ENCODE data around the gene RLF. TPM values are rescaled to one million over a fixed set of nuclear protein-coding genes. Genes with fewer than 3 reads are reported as not detected.

RLF gene
- total and polyA plus RNA-seq, 10 of the 15 experiments (the other 5 are each of a cell fraction or from before 2014, with no cell fraction given) = 2.0 to 19.8 (median 8.7) TPM

DNA sequence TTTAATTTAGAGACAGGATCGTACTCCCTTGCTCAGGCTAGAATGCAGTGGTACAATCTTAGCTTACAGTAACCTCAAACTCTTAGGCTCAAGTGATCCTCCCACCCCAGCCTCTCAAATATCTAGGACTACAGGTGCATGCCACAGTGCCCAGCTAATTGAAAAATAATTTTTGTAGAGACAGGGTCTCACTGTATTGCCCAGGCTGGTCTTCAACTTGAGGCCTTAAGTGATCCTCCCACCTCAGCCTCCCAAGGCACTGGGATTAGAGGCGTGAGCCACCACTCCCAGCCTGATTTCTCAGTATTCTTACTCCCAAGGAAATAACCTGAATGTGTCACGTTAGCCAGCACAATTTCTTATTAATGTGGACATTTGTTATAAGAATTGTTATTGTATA lies 9.8 kb downstream of the RLF start:
- Histone ChIP-seq H3K79me2 (ENCODE audit: control insufficient read depth, insufficient read depth, low read length) (peaks cover 78% of the 10 kb centered on the region), H3K9ac (ENCODE audit: control insufficient read depth, insufficient read depth, low read length) (no peak overlapping the region), H3K4me1 (ENCODE audit: control insufficient read depth, insufficient read depth, low read length) (no peaks in the 10 kb centered on the region), H2AFZ (ENCODE audit: control insufficient read depth, low read depth, low read length) (no peak overlapping the region), H3K27me3 (replicated peaks in 1 of 2; ENCODE audit: control insufficient read depth in 2 of 2, insufficient read depth in 2 of 2, low read length in 1 of 2) (no peaks in the 10 kb centered on the region), H4K20me1 (ENCODE audit: control insufficient read depth, insufficient read depth) (peaks cover 4% of the 10 kb centered on the region), H3K4me3 (no peak overlapping the region), H3K9me3 (replicated peaks; ENCODE audit: control insufficient read depth, insufficient read depth, low read length) (no peaks in the 10 kb centered on the region), H3K4me2 (ENCODE audit: control insufficient read depth, insufficient read depth) (no peak overlapping the region), H3K27ac (ENCODE audit: control insufficient read depth, insufficient read depth) (no peak overlapping the region), H3K36me3 (ENCODE audit: control insufficient read depth in 2 of 2, insufficient read depth in 2 of 2, low read length in 1 of 2) (no peaks in the 10 kb centered on the region)
- in situ Hi-C loops (cut with MboI) = no loop called here
- ChIA-PET RAD21 (ENCODE audit: unreplicated experiment) (interaction anchor here (1.0 to 1.4 kb wide), 3 partner anchors 10 to 168 kb away, joined by 4 read pairs; partner anchors contain the start of gene RLF), POLR2A (interaction anchor here (1.0 to 1.3 kb wide), 2 partner anchors 9 to 15 kb away, joined by 5 read pairs; partner anchors contain the start of gene RLF), SMC1A (ENCODE audit: uncharacterized antibody, unreplicated experiment) (interaction anchor here (1.2 to 2.1 kb wide), 9 partner anchors 9 to 168 kb away, joined by 3 to 11 read pairs (median 4); no protein-coding TSS in a partner anchor), CTCF (interaction anchor here (1.0 to 3.5 kb wide), 8 partner anchors 12 to 168 kb away, joined by 3 to 29 read pairs (median 6); no protein-coding TSS in a partner anchor)
- no TSS peak for BruUV-seq (replicated peaks)
- ATAC-seq = no peak
- 57% methylated on average over 3 of the region's 3 CpGs for WGBS (ENCODE audit: insufficient coverage, insufficient replicate concordance, low lambda C conversion rate, missing lambda C conversion rate)
- DNase-seq (ENCODE audit: low read depth, low spot score) = no peak
- no peak for FAIRE-seq
- intact Hi-C loops (cut with micrococcal nuclease; ENCODE audit: unreplicated experiment) = no loop called here
- no peak for TF ChIP-seq FOXK2 (IDR thresholded peaks at IDR 0.05)
- TF ChIP-seq, protein P1, sequence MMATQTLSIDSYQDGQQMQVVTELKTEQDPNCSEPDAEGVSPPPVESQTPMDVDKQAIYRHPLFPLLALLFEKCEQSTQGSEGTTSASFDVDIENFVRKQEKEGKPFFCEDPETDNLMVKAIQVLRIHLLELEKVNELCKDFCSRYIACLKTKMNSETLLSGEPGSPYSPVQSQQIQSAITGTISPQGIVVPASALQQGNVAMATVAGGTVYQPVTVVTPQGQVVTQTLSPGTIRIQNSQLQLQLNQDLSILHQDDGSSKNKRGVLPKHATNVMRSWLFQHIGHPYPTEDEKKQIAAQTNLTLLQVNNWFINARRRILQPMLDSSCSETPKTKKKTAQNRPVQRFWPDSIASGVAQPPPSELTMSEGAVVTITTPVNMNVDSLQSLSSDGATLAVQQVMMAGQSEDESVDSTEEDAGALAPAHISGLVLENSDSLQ (IDR thresholded peaks at IDR 0.05) = no peak
- TF ChIP-seq, protein P2, sequence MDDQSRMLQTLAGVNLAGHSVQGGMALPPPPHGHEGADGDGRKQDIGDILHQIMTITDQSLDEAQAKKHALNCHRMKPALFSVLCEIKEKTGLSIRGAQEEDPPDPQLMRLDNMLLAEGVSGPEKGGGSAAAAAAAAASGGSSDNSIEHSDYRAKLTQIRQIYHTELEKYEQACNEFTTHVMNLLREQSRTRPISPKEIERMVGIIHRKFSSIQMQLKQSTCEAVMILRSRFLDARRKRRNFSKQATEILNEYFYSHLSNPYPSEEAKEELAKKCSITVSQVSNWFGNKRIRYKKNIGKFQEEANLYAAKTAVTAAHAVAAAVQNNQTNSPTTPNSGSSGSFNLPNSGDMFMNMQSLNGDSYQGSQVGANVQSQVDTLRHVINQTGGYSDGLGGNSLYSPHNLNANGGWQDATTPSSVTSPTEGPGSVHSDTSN (IDR thresholded peaks at IDR 0.05; ENCODE audit: insufficient replicate concordance, low read depth, low read length) = no peak
- TF ChIP-seq, protein P3, sequence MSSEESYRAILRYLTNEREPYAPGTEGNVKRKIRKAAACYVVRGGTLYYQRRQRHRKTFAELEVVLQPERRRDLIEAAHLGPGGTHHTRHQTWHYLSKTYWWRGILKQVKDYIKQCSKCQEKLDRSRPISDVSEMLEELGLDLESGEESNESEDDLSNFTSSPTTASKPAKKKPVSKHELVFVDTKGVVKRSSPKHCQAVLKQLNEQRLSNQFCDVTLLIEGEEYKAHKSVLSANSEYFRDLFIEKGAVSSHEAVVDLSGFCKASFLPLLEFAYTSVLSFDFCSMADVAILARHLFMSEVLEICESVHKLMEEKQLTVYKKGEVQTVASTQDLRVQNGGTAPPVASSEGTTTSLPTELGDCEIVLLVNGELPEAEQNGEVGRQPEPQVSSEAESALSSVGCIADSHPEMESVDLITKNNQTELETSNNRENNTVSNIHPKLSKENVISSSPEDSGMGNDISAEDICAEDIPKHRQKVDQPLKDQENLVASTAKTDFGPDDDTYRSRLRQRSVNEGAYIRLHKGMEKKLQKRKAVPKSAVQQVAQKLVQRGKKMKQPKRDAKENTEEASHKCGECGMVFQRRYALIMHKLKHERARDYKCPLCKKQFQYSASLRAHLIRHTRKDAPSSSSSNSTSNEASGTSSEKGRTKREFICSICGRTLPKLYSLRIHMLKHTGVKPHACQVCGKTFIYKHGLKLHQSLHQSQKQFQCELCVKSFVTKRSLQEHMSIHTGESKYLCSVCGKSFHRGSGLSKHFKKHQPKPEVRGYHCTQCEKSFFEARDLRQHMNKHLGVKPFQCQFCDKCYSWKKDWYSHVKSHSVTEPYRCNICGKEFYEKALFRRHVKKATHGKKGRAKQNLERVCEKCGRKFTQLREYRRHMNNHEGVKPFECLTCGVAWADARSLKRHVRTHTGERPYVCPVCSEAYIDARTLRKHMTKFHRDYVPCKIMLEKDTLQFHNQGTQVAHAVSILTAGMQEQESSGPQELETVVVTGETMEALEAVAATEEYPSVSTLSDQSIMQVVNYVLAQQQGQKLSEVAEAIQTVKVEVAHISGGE (CRISPR knock-in tag; IDR thresholded peaks at IDR 0.05) = no peak
- TF ChIP-seq NBN (IDR thresholded peaks at IDR 0.05) = no peak
- no peak for TF ChIP-seq EP300 (IDR thresholded peaks at IDR 0.05; ENCODE audit: borderline replicate concordance in 1 of 2, control insufficient read depth in 1 of 2, low read depth in 2 of 2, low read length in 2 of 2)
- TF ChIP-seq ZNF217 (IDR thresholded peaks at IDR 0.05) = no peak
- TF ChIP-seq JUND (IDR thresholded peaks at IDR 0.05; ENCODE audit: low read depth, low read length) = no peak
- TF ChIP-seq SRF (IDR thresholded peaks at IDR 0.05; ENCODE audit: low read depth in 2 of 2, low read length in 2 of 2) = no peak
- no peak for TF ChIP-seq RCOR1 (conservative IDR thresholded peaks at IDR 0.05; ENCODE audit: low read depth, low read length)
- no peak for TF ChIP-seq ZNF384 (IDR thresholded peaks at IDR 0.05; ENCODE audit: borderline replicate concordance, low read depth, low read length)
- TF ChIP-seq, protein P4, sequence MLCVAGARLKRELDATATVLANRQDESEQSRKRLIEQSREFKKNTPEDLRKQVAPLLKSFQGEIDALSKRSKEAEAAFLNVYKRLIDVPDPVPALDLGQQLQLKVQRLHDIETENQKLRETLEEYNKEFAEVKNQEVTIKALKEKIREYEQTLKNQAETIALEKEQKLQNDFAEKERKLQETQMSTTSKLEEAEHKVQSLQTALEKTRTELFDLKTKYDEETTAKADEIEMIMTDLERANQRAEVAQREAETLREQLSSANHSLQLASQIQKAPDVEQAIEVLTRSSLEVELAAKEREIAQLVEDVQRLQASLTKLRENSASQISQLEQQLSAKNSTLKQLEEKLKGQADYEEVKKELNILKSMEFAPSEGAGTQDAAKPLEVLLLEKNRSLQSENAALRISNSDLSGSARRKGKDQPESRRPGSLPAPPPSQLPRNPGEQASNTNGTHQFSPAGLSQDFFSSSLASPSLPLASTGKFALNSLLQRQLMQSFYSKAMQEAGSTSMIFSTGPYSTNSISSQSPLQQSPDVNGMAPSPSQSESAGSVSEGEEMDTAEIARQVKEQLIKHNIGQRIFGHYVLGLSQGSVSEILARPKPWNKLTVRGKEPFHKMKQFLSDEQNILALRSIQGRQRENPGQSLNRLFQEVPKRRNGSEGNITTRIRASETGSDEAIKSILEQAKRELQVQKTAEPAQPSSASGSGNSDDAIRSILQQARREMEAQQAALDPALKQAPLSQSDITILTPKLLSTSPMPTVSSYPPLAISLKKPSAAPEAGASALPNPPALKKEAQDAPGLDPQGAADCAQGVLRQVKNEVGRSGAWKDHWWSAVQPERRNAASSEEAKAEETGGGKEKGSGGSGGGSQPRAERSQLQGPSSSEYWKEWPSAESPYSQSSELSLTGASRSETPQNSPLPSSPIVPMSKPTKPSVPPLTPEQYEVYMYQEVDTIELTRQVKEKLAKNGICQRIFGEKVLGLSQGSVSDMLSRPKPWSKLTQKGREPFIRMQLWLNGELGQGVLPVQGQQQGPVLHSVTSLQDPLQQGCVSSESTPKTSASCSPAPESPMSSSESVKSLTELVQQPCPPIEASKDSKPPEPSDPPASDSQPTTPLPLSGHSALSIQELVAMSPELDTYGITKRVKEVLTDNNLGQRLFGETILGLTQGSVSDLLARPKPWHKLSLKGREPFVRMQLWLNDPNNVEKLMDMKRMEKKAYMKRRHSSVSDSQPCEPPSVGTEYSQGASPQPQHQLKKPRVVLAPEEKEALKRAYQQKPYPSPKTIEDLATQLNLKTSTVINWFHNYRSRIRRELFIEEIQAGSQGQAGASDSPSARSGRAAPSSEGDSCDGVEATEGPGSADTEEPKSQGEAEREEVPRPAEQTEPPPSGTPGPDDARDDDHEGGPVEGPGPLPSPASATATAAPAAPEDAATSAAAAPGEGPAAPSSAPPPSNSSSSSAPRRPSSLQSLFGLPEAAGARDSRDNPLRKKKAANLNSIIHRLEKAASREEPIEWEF (IDR thresholded peaks at IDR 0.05; ENCODE audit: insufficient replicate concordance, low read depth, low read length) = no peak
- TF ChIP-seq IKZF1 (conservative IDR thresholded peaks at IDR 0.05) = no peak

All from GM12878 (cell line).